SK-N-SH (cell line): ENCODE measurements around the gene UBE2G1.

Source experiments
- CTCF ChIP-seq: fragments of 200-600 bp; sonication (generic); IDR thresholded peaks from 2 replicates; pipeline ENCODE4 v1.6.1; 2017; ENCODE audit warnings: antibody characterized with exemption, mild to moderate bottlenecking, moderate library complexity
- EP300 ChIP-seq, 2 experiments: IDR thresholded peaks; 2 replicates each; pipeline versions ENCODE4 v1.4.0 to v1.6.1; 2012; ENCODE audit warnings: borderline replicate concordance in 1 of 2, low read depth in 1 of 2, low read length in 1 of 2
- GABPA ChIP-seq: IDR thresholded peaks from 2 replicates; pipeline ENCODE4 v1.4.0; 2012; ENCODE audit warnings: low read depth, mild to moderate bottlenecking
- MAX ChIP-seq: IDR thresholded peaks from 2 replicates; pipeline ENCODE4 v1.4.0; 2012; ENCODE audit warnings: low read depth
- POLR2AphosphoS5 ChIP-seq: IDR thresholded peaks from 2 replicates; pipeline ENCODE4 v1.6.1; 2012; ENCODE audit warnings: low read depth, low read length
- RAD21 ChIP-seq: IDR thresholded peaks from 2 replicates; pipeline ENCODE4 v1.6.1; 2012; ENCODE audit warnings: mild to moderate bottlenecking, low read length
- REST ChIP-seq: IDR thresholded peaks from 2 replicates; pipeline ENCODE4 v1.6.1; 2012; ENCODE audit warnings: mild to moderate bottlenecking, low read depth, low read length, moderate library complexity
- SIN3A ChIP-seq: IDR thresholded peaks from 2 replicates; pipeline ENCODE4 v1.6.1; 2012; ENCODE audit warnings: low read depth, mild to moderate bottlenecking, low read length, moderate library complexity, borderline replicate concordance
- TAF1 ChIP-seq: IDR thresholded peaks from 2 replicates; pipeline ENCODE4 v1.6.1; 2012; ENCODE audit warnings: low read depth, mild to moderate bottlenecking, low read length, moderate library complexity, borderline replicate concordance
- USF2 ChIP-seq: fragments of 150-350 bp; IDR thresholded peaks from 2 replicates; pipeline ENCODE4 v1.6.1; 2017; ENCODE audit warnings: antibody characterized with exemption, low read length, low read depth, borderline replicate concordance
- YY1 ChIP-seq: IDR thresholded peaks from 2 replicates; pipeline ENCODE4 v1.4.0; 2012; ENCODE audit warnings: low read depth, mild to moderate bottlenecking

GRCh38 chr17:4319221-4319620 lies 47.3 kb downstream of the UBE2G1 start:
- TF ChIP-seq RAD21 = no peak
- no peak for TF ChIP-seq TAF1
- no peak for TF ChIP-seq YY1
- no peak for TF ChIP-seq MAX
- TF ChIP-seq POLR2AphosphoS5 = no peak
- no peak for TF ChIP-seq SIN3A
- TF ChIP-seq EP300 (IDR thresholded peaks at IDR 0.05; ENCODE audit: borderline replicate concordance in 1 of 2, low read depth in 1 of 2, low read length in 1 of 2) = no peak
- no peak for TF ChIP-seq CTCF
- no peak for TF ChIP-seq GABPA
- TF ChIP-seq USF2 = no peak
- no peak for TF ChIP-seq REST
